GM13977 (cell line): ENCODE measurements around the gene MC2R.

ENCODE experiments used
- DNase-seq: peaks from one replicate; pipeline ENCODE4 v3.0.0; 2012; ENCODE audit warnings: low spot score
- CTCF ChIP-seq: IDR thresholded peaks from 2 replicates; pipeline ENCODE4 v1.5.1; 2012; ENCODE audit warnings: mild to moderate bottlenecking, control low read depth; ENCODE audit not compliant: insufficient read depth; ENCODE audit errors: extremely low read depth, missing control alignments
- in situ Hi-C: fragments of 300-500 bp; cut with MboI; formaldehyde crosslinking; loops from one replicate; pipeline ENCODE4 v1.12.0; 2022; ENCODE audit warnings: low sequenced_read_pairs, low pct_unique_long_range_greater_than_20kb, mixed read lengths, inconsistent platforms; ENCODE audit not compliant: unreplicated experiment

Gene MC2R

GRCh38 chr18:13909141-13909940 is 6.0 kb downstream of the MC2R start:
- in situ Hi-C loops: no loop called here
- no peak for TF ChIP-seq CTCF
- no peak for DNase-seq

GRCh38 chr18:13900633-13901032 is 14.7 kb downstream of the MC2R start:
- in situ Hi-C loops: no loop called here
- no peak for TF ChIP-seq CTCF
- no peak for DNase-seq

- DNase-seq: no peak
- in situ Hi-C loops: no loop called here
- no peak for TF ChIP-seq CTCF
Observed at GRCh38 chr18:13895505-13896033, 19.8 kb downstream of the MC2R start.

DNA sequence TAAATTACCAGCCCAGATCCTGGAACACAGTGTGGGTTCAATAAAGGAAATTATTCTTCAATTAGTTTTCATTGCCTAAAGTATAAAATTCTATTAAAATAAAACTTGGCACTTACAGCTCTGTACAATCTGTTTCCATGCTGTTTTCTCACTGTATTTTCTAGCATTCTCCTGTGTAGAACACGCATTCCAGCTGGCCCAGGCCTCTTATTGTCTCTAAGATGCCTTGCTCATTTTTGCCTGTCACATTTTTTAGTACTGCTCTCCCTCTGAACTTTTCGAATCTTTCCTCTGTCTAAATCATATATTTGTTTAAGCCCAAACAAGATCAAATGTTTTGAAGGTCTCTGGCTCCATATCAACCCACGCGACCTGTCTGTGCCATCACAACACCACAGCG is 20.8 kb downstream of the MC2R start:
- in situ Hi-C loops: no loop called here
- no peak for TF ChIP-seq CTCF
- no peak for DNase-seq

DNA sequence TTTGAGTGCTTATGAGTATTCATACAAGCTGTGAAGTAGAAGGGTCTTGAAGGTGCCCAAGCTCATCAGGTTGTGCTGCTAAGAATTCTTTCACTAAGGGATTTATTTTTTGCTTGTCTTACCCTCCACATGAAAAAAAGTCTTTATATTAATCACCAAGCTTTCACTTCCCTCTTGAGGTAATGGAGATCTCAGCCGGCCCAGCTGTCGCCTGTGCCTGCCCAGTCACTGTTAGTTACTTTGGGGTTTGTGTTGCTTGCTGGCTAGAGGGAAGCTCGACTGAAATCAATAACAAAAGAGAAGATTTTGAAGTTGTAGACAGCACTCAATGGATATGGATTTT is 21.9 kb downstream of the MC2R start:
- in situ Hi-C loops: no loop called here
- TF ChIP-seq CTCF: peak; percentile 1
- DNase-seq: peak; percentile 82

DNA sequence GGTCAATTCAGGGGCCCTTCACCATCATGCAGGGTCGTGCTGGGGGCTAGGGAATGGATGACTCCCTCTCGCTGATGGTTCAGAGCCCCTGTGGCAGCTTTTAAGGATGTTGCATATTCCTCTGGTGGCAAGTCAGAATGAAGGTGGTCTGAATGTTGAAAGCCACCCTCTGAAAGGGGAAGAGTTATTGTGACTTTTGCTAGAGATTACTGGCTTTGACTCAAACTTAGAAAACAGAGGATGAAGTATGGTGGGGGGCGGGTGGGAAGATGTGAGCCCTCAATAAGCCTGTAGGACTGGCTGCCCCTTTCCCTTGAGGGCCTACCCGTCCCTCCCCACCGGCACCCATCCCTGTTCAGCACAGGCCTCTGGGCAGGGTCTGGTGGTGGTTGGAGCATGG is 23.2 kb downstream of the MC2R start:
- no peak for TF ChIP-seq CTCF
- in situ Hi-C loops: no loop called here
- no peak for DNase-seq
